K562 (cell line): ENCODE measurements around the gene LACTBL1. TPM values are rescaled to one million over a fixed set of nuclear protein-coding genes. Genes with fewer than 3 reads are reported as not detected.
A peak's percentile ranks its signal among the peaks of the same experiment; 100 is the strongest.

Experiments
- ARID1B ChIP-seq: fragments of 450-650 bp; IDR thresholded peaks from 2 replicates; pipeline ENCODE4 v1.6.1; 2016; ENCODE audit warnings: antibody characterized with exemption, mild to moderate bottlenecking, inconsistent platforms
- ARNT ChIP-seq, 2 experiments: fragments of 450-650 bp; IDR thresholded peaks; 2 replicates each; pipeline ENCODE4 v1.6.1; 2016; ENCODE audit warnings: mild to moderate bottlenecking in 1 of 2
- CBX2 ChIP-seq: fragments of 200-600 bp; sonication (generic); IDR thresholded peaks from one replicate; pipeline ENCODE4 v1.6.1; 2012; ENCODE audit warnings: mild to moderate bottlenecking, low read length, inconsistent platforms; ENCODE audit not compliant: insufficient read depth, poor library complexity, severe bottlenecking
- ESRRB ChIP-seq: fragments of 250-450 bp; sonication (Bioruptor Pico); IDR thresholded peaks from 2 replicates; pipeline ENCODE4 v1.5.0; 2020; ENCODE audit warnings: mild to moderate bottlenecking, moderate library complexity, borderline replicate concordance
- FOXM1 ChIP-seq, 2 experiments: fragments of 450-650 bp in 1 of 2; sonication (generic) in 1 of 2; formaldehyde crosslinking in 1 of 2; IDR thresholded peaks; 2 replicates each; pipeline versions ENCODE4 v1.6.1 to v1.9.0; 2017 to 2022; ENCODE audit warnings: low read depth in 2 of 2, mild to moderate bottlenecking in 2 of 2, missing genetic modification reagents in 1 of 2, moderate library complexity in 1 of 2
- MYBL2 ChIP-seq, 2 experiments: fragments of 450-650 bp in 1 of 2; sonication (generic) in 1 of 2; formaldehyde crosslinking in 1 of 2; IDR thresholded peaks; 2 replicates each; pipeline versions ENCODE4 v1.6.1 to v1.8.1; 2017 to 2022; ENCODE audit warnings: borderline replicate concordance in 1 of 2, inconsistent platforms in 1 of 2, low read depth in 1 of 2, mild to moderate bottlenecking in 1 of 2, missing genetic modification reagents in 1 of 2, moderate library complexity in 1 of 2
- NELFE ChIP-seq: IDR thresholded peaks from 2 replicates; pipeline ENCODE4 v1.6.1; 2011; ENCODE audit warnings: mild to moderate bottlenecking; ENCODE audit not compliant: insufficient read depth, insufficient read length
- NR2C2 ChIP-seq, 2 experiments: fragments of 200-800 bp in 1 of 2; sonication (Bioruptor generic) in 1 of 2; sonication (generic) in 1 of 2; formaldehyde crosslinking in 1 of 2; IDR thresholded peaks; 2 replicates each; pipeline versions ENCODE4 v1.6.1 to v1.8.0; 2016 to 2022; ENCODE audit warnings: mild to moderate bottlenecking in 1 of 2, missing compliant biosample characterization in 1 of 2, missing genetic modification characterization in 1 of 2, missing genetic modification reagents in 1 of 2
- RREB1 ChIP-seq: fragments of 250-450 bp; sonication (Bioruptor Pico); IDR thresholded peaks from 2 replicates; pipeline ENCODE4 v1.4.0; 2020
- SOX6 ChIP-seq: fragments of 450-650 bp; IDR thresholded peaks from 2 replicates; pipeline ENCODE4 v1.6.1; 2014; ENCODE audit warnings: mild to moderate bottlenecking
- TEAD1 ChIP-seq, 2 experiments: fragments of 450-650 bp in 1 of 2; sonication (generic) in 1 of 2; formaldehyde crosslinking; IDR thresholded peaks; 2 replicates each; pipeline versions ENCODE4 v1.4.0 to v1.8.0; 2020 to 2022; ENCODE audit warnings: mild to moderate bottlenecking in 2 of 2, missing genetic modification reagents in 1 of 2
- TFAP4 ChIP-seq: sonication (generic); formaldehyde crosslinking; IDR thresholded peaks from 2 replicates; pipeline ENCODE4 v1.8.0; 2022; ENCODE audit warnings: missing genetic modification reagents, mild to moderate bottlenecking, moderate library complexity, borderline replicate concordance
- XRCC3 ChIP-seq: fragments of 450-650 bp; IDR thresholded peaks from 2 replicates; pipeline ENCODE4 v1.6.1; 2017; ENCODE audit warnings: mild to moderate bottlenecking, moderate library complexity
- ZNF778 ChIP-seq: fragments of 450-650 bp; formaldehyde crosslinking; IDR thresholded peaks from 2 replicates; pipeline ENCODE4 v1.4.0; 2020; ENCODE audit warnings: mild to moderate bottlenecking, moderate library complexity
- polyA plus RNA-seq, 8 experiments: library from polyadenylated mRNA; depleted of rRNA in 4 of 8; stranded (reverse) in 5 of 8; unstranded in 3 of 8; fragments of >200 nt; fragmentation: Nextera tagmentation in 2 of 8; fragmentation: Illumina TruSeq in 1 of 8; extraction: Ambion mirVana in 2 of 8; extraction: Trizol in 1 of 8; gene quantifications; 2 replicates each; pipeline versions ENCODE4 v1.2.1 to v1.2.3, GENCODE V29; 2011 to 2014; ENCODE audit warnings: inconsistent platforms in 1 of 8, missing spikeins in 1 of 8
- total RNA-seq, 7 experiments: library from RNA; depleted of rRNA in 6 of 7; stranded (reverse); fragments of >200 nt in 6 of 7; fragmentation: Illumina TruSeq in 2 of 7; extraction: Trizol in 2 of 7; gene quantifications; 2 replicates each; pipeline versions ENCODE4 v1.2.1 to v1.2.3, GENCODE V29; 2011 to 2021; ENCODE audit warnings: low replicate concordance in 1 of 7
- TF ChIP-seq, protein P1 (sequence below): fragments of 450-650 bp; IDR thresholded peaks from 2 replicates; pipeline ENCODE4 v1.6.1; 2016

The LACTBL1 gene
- total and polyA plus RNA-seq, 9 of the 15 experiments (the other 6 are each of a cell fraction or from before 2014, with no cell fraction given), result not detected

DNA sequence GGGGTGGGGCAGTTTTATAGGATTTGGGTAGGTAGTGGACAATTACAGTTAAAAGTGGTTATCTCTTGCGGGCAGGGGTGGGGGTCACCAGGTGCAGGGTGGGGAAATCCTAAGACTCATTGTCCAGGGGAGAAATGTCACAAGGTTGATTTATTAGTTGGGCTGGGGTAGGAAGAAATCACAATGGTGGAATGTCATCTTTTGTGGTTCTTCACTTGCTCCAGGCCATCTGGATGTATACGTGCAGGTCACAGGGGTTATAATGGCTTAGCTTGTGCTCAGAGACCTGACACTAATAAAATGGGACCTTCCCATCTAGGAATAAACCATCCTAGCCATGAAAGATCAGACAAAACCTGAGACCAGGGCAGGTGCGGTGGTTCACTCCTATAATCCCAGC lies 31.4 kb upstream of the LACTBL1 start (continued):
- no peak for TF ChIP-seq NR2C2 (CRISPR knock-in tag; IDR thresholded peaks at IDR 0.05)
- peak; percentile 7; the same call in 1 of the 2 replicates for TF ChIP-seq NR2C2 (tag; IDR thresholded peaks at IDR 0.05)
- 0 out of 2 replicates have a peak, but pooled peaks have one; percentile 38 for TF ChIP-seq SOX6
- no peak for TF ChIP-seq CBX2
- no peak for TF ChIP-seq ESRRB
- TF ChIP-seq TEAD1 (CRISPR knock-in tag; IDR thresholded peaks at IDR 0.05), result peak in 1 of 2 experiments; percentile 70; a peak in 2 of 4 replicates
- TF ChIP-seq NELFE, result no peak
- no peak for TF ChIP-seq XRCC3
- no peak for TF ChIP-seq MYBL2 (IDR thresholded peaks at IDR 0.05; ENCODE audit: low read depth)
- no peak for TF ChIP-seq MYBL2 (CRISPR knock-in tag; IDR thresholded peaks at IDR 0.05; ENCODE audit: borderline replicate concordance)
- TF ChIP-seq RREB1 (CRISPR knock-in tag), result no peak
- no peak for TF ChIP-seq TFAP4
- peak; percentile 28; the same call in 1 of the 2 replicates for TF ChIP-seq ARID1B
- TF ChIP-seq ARNT (IDR thresholded peaks at IDR 0.05), result peak in 1 of 2 experiments; percentile 73; a peak in 1 of 4 replicates
- no peak for TF ChIP-seq FOXM1 (IDR thresholded peaks at IDR 0.05; ENCODE audit: low read depth)
- no peak for TF ChIP-seq FOXM1 (CRISPR knock-in tag; IDR thresholded peaks at IDR 0.05; ENCODE audit: low read depth)
- no peak for TF ChIP-seq ZNF778 (CRISPR knock-in tag)
- TF ChIP-seq, protein P1, sequence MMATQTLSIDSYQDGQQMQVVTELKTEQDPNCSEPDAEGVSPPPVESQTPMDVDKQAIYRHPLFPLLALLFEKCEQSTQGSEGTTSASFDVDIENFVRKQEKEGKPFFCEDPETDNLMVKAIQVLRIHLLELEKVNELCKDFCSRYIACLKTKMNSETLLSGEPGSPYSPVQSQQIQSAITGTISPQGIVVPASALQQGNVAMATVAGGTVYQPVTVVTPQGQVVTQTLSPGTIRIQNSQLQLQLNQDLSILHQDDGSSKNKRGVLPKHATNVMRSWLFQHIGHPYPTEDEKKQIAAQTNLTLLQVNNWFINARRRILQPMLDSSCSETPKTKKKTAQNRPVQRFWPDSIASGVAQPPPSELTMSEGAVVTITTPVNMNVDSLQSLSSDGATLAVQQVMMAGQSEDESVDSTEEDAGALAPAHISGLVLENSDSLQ, result peak; percentile 76
